B cell (primary cell): ENCODE data around the gene TBC1D10A. TPM values are rescaled to one million over a fixed set of nuclear protein-coding genes. Genes with fewer than 3 reads are reported as not detected.

Experiments used
- ATAC-seq: fragments of 200-7000 bp; cut with Tn5 transposase; one replicate; pipeline ENCODE4 v1.10.0; 2021; ENCODE audit warnings: low read depth, mild to moderate bottlenecking, moderate number of reproducible peaks, moderate library complexity
- CTCF ChIA-PET: fragments of 350-600 bp; sonication (Branson Sonifier 250); formaldehyde crosslinking; loops from one replicate; lab custom pipeline; 2021; ENCODE audit warnings: antibody characterized with exemption, inconsistent platforms; lab: Charles Lee
- POLR2A ChIA-PET: fragments of 350-600 bp; sonication (Branson Sonifier 250); formaldehyde crosslinking; loops from one replicate; lab custom pipeline; 2021; ENCODE audit warnings: antibody characterized with exemption; lab: Charles Lee
- DNase-seq: peaks from one replicate; pipeline ENCODE4 v3.0.0; 2013
- H2AFZ ChIP-seq: 2 replicates; pipeline ENCODE4 v1.6.1; 2012; ENCODE audit warnings: mild to moderate bottlenecking, low read depth, low read length; ENCODE audit not compliant: insufficient read depth, poor library complexity, severe bottlenecking
- H3K27ac ChIP-seq, 2 donors: 1 replicate in 1 of 2; 2 replicates in 1 of 2; pipeline ENCODE4 v1.5.1; 2012 to 2013; ENCODE audit warnings: low read length in 2 of 2, mild to moderate bottlenecking in 2 of 2, moderate library complexity in 1 of 2
- H3K27me3 ChIP-seq, 4 experiments: fragments of 200-600 bp in 1 of 4; sonication (generic) in 1 of 4; replicated peaks in 1 of 4; 1 replicate in 2 of 4; 2 replicates in 2 of 4; pipeline versions ENCODE4 v1.6.1 to v1.7.0; 2013 to 2016; ENCODE audit warnings: low read length in 3 of 4, mild to moderate bottlenecking in 2 of 4, mixed read lengths in 1 of 4, moderate library complexity in 1 of 4; ENCODE audit not compliant: insufficient read depth in 4 of 4, control insufficient read depth in 3 of 4; ENCODE audit errors: control extremely low read depth in 1 of 4
- H3K36me3 ChIP-seq, 2 experiments: replicated peaks in 1 of 2; 1 replicate in 1 of 2; 2 replicates in 1 of 2; pipeline versions ENCODE4 v1.6.1 to v1.7.1; 2013; ENCODE audit warnings: low read length in 1 of 2; ENCODE audit not compliant: insufficient read depth in 2 of 2, control insufficient read depth in 1 of 2; ENCODE audit errors: control extremely low read depth in 1 of 2, extremely low read depth in 1 of 2
- H3K4me1 ChIP-seq, 2 donors: fragments of 200-600 bp in 1 of 2; sonication (generic) in 1 of 2; 1 replicate in 1 of 2; 2 replicates in 1 of 2; pipeline versions ENCODE4 v1.5.1 to v1.6.1; 2013 to 2017; ENCODE audit warnings: low read length in 2 of 2; ENCODE audit not compliant: control insufficient read depth in 2 of 2, insufficient read depth in 2 of 2
- H3K4me2 ChIP-seq: replicated peaks from 2 replicates; pipeline ENCODE3; 2012; ENCODE audit warnings: mild to moderate bottlenecking, low read depth, low read length; ENCODE audit not compliant: poor library complexity, severe bottlenecking
- H3K4me3 ChIP-seq, 5 experiments: fragments of 200-600 bp in 1 of 5; sonication (generic) in 1 of 5; 1 replicate in 3 of 5; 2 replicates in 2 of 5; pipeline versions ENCODE4 v1.5.1 to v1.7.0; 2011 to 2016; ENCODE audit warnings: low read length in 4 of 5, mild to moderate bottlenecking in 4 of 5, low read depth in 2 of 5, control low read depth in 1 of 5, moderate library complexity in 1 of 5; ENCODE audit not compliant: insufficient read depth in 1 of 5; ENCODE audit errors: control extremely low read depth in 1 of 5, extremely low read depth in 1 of 5
- H3K79me2 ChIP-seq: fragments of 200-600 bp; sonication (generic); one replicate; pipeline ENCODE4 v1.6.0; 2016; ENCODE audit warnings: low read length; ENCODE audit not compliant: control insufficient read depth, insufficient read depth
- H3K9ac ChIP-seq: fragments of 200-600 bp; sonication (generic); 2 replicates; pipeline ENCODE4 v1.6.1; 2017; ENCODE audit warnings: mild to moderate bottlenecking, low read length, moderate library complexity
- H3K9me3 ChIP-seq, 3 donors: one replicate each; pipeline versions ENCODE4 v1.6.1 to v1.7.1; 2013; ENCODE audit warnings: low read length in 2 of 3; ENCODE audit not compliant: control insufficient read depth in 2 of 3, insufficient read depth in 1 of 3; ENCODE audit errors: control extremely low read depth in 1 of 3
- H4K20me1 ChIP-seq: 2 replicates; pipeline ENCODE4 v1.6.0; 2012; ENCODE audit warnings: mild to moderate bottlenecking, low read length; ENCODE audit not compliant: insufficient read depth, control insufficient read depth, poor library complexity, severe bottlenecking
- H3K27ac Mint-ChIP-seq: one replicate; pipeline ENCODE4 v1.8.0; 2021; ENCODE audit warnings: mixed read lengths
- H3K27me3 Mint-ChIP-seq: one replicate; pipeline ENCODE4 v1.8.0; 2021; ENCODE audit warnings: mixed read lengths
- H3K4me1 Mint-ChIP-seq: one replicate; pipeline ENCODE4 v1.8.0; 2021; ENCODE audit warnings: mixed read lengths
- H3K4me3 Mint-ChIP-seq: one replicate; pipeline ENCODE4 v1.8.0; 2021; ENCODE audit warnings: mixed read lengths
- H3K9me3 Mint-ChIP-seq: one replicate; pipeline ENCODE4 v1.8.0; 2022; ENCODE audit warnings: mixed read lengths; ENCODE audit not compliant: insufficient read depth
- CTCF ChIP-seq: fragments of 200-600 bp; IDR thresholded peaks from one replicate; pipeline ENCODE4 v1.8.0; 2022; ENCODE audit warnings: antibody characterized with exemption, mild to moderate bottlenecking
- EZH2 ChIP-seq: IDR thresholded peaks from 2 replicates; pipeline ENCODE4 v1.6.1; 2012; ENCODE audit warnings: borderline replicate concordance, low read depth, mild to moderate bottlenecking, moderate library complexity, low read length; ENCODE audit not compliant: insufficient read depth, poor library complexity, severe bottlenecking
- WGBS: methylation state at CpG from one replicate; pipeline ENCODE4 v1.1.5; 2013; ENCODE audit warnings: missing lambda C conversion rate; ENCODE audit not compliant: insufficient coverage; 5-methylcytosine and 5-hydroxymethylcytosine counted together
- intact Hi-C: fragments of 100-400 bp; cut with micrococcal nuclease; formaldehyde crosslinking; loops from one replicate; pipeline ENCODE4 v1.10.0; 2022
- polyA plus RNA-seq: library from polyadenylated mRNA; depleted of rRNA; stranded (reverse); fragments of >200 nt; gene quantifications from 2 replicates; pipeline ENCODE4 v1.2.3, GENCODE V29; 2012
- total RNA-seq, 2 donors: library from RNA; stranded (reverse); fragments of 120-200 nt in 1 of 2; gene quantifications; 1 replicate in 1 of 2; 2 replicates in 1 of 2; pipeline versions ENCODE4 v1.2.3 to v1.2.4, GENCODE V29; 2013 to 2022

TBC1D10A gene
- total and polyA plus RNA-seq, 2 donors (not counting 1 experiment from before 2014, with no cell fraction given), result 45.2 to 58.4 TPM

GRCh38 chr22:30370641-30371230, 44.0 kb upstream of the TBC1D10A start:
- Histone ChIP-seq H2AFZ (no peak overlapping the region), H3K27ac (no peak overlapping the region), H4K20me1 (no peaks in the 10 kb centered on the region), H3K79me2 (no peaks in the 10 kb centered on the region), H3K9ac (no peak overlapping the region), H3K27me3 (no peaks in the 10 kb centered on the region), H3K4me3 (no peak overlapping the region), H3K4me2 (no peak overlapping the region), H3K4me1 (no peaks in the 10 kb centered on the region), H3K36me3 (no peaks in the 10 kb centered on the region), H3K9me3 (no peaks in the 10 kb centered on the region)
- H3K4me1 Mint-ChIP-seq, result no peaks in the 10 kb centered on the region
- no peak for ATAC-seq
- DNase-seq, result no peak
- TF ChIP-seq EZH2, result no peak
- TF ChIP-seq CTCF, result no peak
- 94% methylated on average over 19 of the region's 19 CpGs for WGBS
- CTCF ChIA-PET, result no interaction called here
- no peaks in the 10 kb centered on the region for H3K27me3 Mint-ChIP-seq
- H3K27ac Mint-ChIP-seq, result no peak overlapping the region
- no peaks in the 10 kb centered on the region for H3K9me3 Mint-ChIP-seq
- intact Hi-C loops, result no loop called here
- POLR2A ChIA-PET, result no interaction called here
- H3K4me3 Mint-ChIP-seq, result no peak overlapping the region

DNA sequence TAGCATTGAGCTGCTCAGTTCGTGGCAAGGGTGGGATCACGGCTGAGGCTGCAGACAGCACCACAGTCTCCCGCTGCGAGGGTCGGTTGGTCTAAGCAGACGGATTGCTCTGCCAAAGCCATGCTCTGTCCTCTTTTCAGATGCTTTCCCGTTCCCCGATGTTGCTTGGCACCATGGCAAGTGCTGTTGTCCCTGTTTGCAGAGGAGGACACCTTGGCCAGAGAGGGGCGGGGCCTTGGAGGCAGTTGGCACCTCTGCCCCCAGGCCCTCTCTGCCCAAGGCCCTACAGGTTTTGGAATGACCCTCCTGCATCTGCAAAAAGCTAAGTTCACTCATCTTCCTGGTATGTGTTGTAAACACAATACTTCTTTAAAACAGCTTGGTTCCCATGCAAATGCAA, 41.7 kb upstream of the TBC1D10A start:
- POLR2A ChIA-PET, result no interaction called here
- Histone ChIP-seq H2AFZ (no peak overlapping the region), H3K79me2 (no peaks in the 10 kb centered on the region), H3K36me3 (no peaks in the 10 kb centered on the region), H4K20me1 (no peaks in the 10 kb centered on the region), H3K4me3 (no peak overlapping the region), H3K27ac (no peak overlapping the region), H3K9ac (no peak overlapping the region), H3K4me2 (no peak overlapping the region), H3K4me1 (no peaks in the 10 kb centered on the region), H3K27me3 (no peaks in the 10 kb centered on the region), H3K9me3 (no peaks in the 10 kb centered on the region)
- no peaks in the 10 kb centered on the region for H3K4me1 Mint-ChIP-seq
- H3K4me3 Mint-ChIP-seq, result no peak overlapping the region
- intact Hi-C loops, result no loop called here
- 95% methylated on average over 9 of the region's 9 CpGs for WGBS
- CTCF ChIA-PET, result interaction anchor here (1.1 to 1.9 kb wide), 3 partner anchors 17 to 80 kb away, joined by 4 to 11 read pairs (median 5); partner anchors contain the start of genes CASTOR1 and RNF215
- H3K27me3 Mint-ChIP-seq, result no peaks in the 10 kb centered on the region
- no peaks in the 10 kb centered on the region for H3K9me3 Mint-ChIP-seq
- DNase-seq (no peak), ATAC-seq (no peak)
- no peak overlapping the region for H3K27ac Mint-ChIP-seq
- TF ChIP-seq CTCF (no peak), EZH2 (no peak)
